AG04450 (cell line): ENCODE measurements around the gene NPAS3. TPM values are rescaled to one million over a fixed set of nuclear protein-coding genes. Genes with fewer than 3 reads are reported as not detected.

Experiments
- CTCF ChIA-PET: fragments of 300-600, 350-600 bp; formaldehyde crosslinking; extraction: SDS; loops from one replicate; lab custom pipeline; 2022; ENCODE audit warnings: antibody characterized with exemption, inconsistent platforms; lab: Charles Lee
- POLR2A ChIA-PET: fragments of 350-600 bp; formaldehyde crosslinking; extraction: SDS; loops from one replicate; lab custom pipeline; 2021; ENCODE audit warnings: antibody characterized with exemption, inconsistent platforms; lab: Yijun Ruan, JAX
- DNase-seq: peaks from one replicate; pipeline ENCODE4 v3.0.0-alpha.2; 2011; ENCODE audit warnings: low read depth, low spot score
- H3K27ac ChIP-seq: one replicate; pipeline ENCODE4 v1.5.1; 2012; ENCODE audit warnings: low read depth, low read length, control low read depth
- H3K27me3 ChIP-seq: one replicate; pipeline ENCODE4 v1.6.0; 2012; ENCODE audit warnings: low read length; ENCODE audit not compliant: control insufficient read depth, insufficient read depth
- H3K4me3 ChIP-seq: 2 replicates; pipeline ENCODE4 v1.5.1; 2011; ENCODE audit warnings: mild to moderate bottlenecking, low read depth, low read length, control low read depth
- H3K9me3 ChIP-seq: 2 replicates; pipeline ENCODE4 v1.5.1; 2012; ENCODE audit warnings: low read length; ENCODE audit not compliant: control insufficient read depth, insufficient read depth
- CTCF ChIP-seq: IDR thresholded peaks from 2 replicates; pipeline ENCODE4 v1.5.1; 2011; ENCODE audit warnings: low read depth, low read length, control low read depth, inconsistent platforms
- polyA plus RNA-seq: library from polyadenylated mRNA; depleted of rRNA; stranded (reverse); fragments of >200 nt; gene quantifications from 2 replicates; pipeline ENCODE4 v1.2.3, GENCODE V29; 2011

The NPAS3 gene
- polyA plus RNA-seq, 1 experiment: not detected

- TF ChIP-seq CTCF: no peak
- POLR2A ChIA-PET: no interaction called here
- CTCF ChIA-PET: no interaction called here
Measured at GRCh38 chr14:33285902-33286700, 347.4 kb downstream of the NPAS3 start.

GRCh38 chr14:33287189-33287588 is 348.5 kb downstream of the NPAS3 start:
- DNase-seq: no peak
- TF ChIP-seq CTCF: no peak
- POLR2A ChIA-PET: no interaction called here
- CTCF ChIA-PET: interaction anchor here (0.6 kb wide), 1 partner anchor 233 kb away, joined by 3 read pairs; no protein-coding TSS in a partner anchor
- Histone ChIP-seq H3K9me3 (no peaks in the 10 kb centered on the region), H3K27ac (no peak overlapping the region), H3K27me3 (no peaks in the 10 kb centered on the region), H3K4me3 (no peak overlapping the region)

More at GRCh38 chr14:33285902-33286700, 347.4 kb downstream of the NPAS3 start:
- no peak for DNase-seq
- no peak overlapping the region for H3K4me3 ChIP-seq
- H3K27ac ChIP-seq: no peak overlapping the region
- H3K9me3 ChIP-seq: no peaks in the 10 kb centered on the region
- H3K27me3 ChIP-seq: no peaks in the 10 kb centered on the region

- H3K9me3 ChIP-seq: no peaks in the 10 kb centered on the region
- H3K27me3 ChIP-seq: no peaks in the 10 kb centered on the region
- H3K4me3 ChIP-seq: no peak overlapping the region
- TF ChIP-seq CTCF: no peak
- ChIA-PET POLR2A (no interaction called here), CTCF (no interaction called here)
- no peak for DNase-seq
- no peak overlapping the region for H3K27ac ChIP-seq
Measured at GRCh38 chr14:33290641-33291040, 352.0 kb downstream of the NPAS3 start.

GRCh38 chr14:33291529-33292104 is 352.9 kb downstream of the NPAS3 start:
- no peak for DNase-seq
- no peak overlapping the region for H3K27ac ChIP-seq
- no peaks in the 10 kb centered on the region for H3K27me3 ChIP-seq
- TF ChIP-seq CTCF: no peak
- ChIA-PET CTCF (no interaction called here), POLR2A (no interaction called here)
- H3K9me3 ChIP-seq: no peaks in the 10 kb centered on the region
- no peak overlapping the region for H3K4me3 ChIP-seq

GRCh38 chr14:33294419-33294818 is 355.7 kb downstream of the NPAS3 start:
- no peak overlapping the region for H3K27ac ChIP-seq
- H3K4me3 ChIP-seq: no peak overlapping the region
- DNase-seq: no peak
- H3K9me3 ChIP-seq: no peaks in the 10 kb centered on the region
- TF ChIP-seq CTCF: no peak
- POLR2A ChIA-PET: no interaction called here
- no peaks in the 10 kb centered on the region for H3K27me3 ChIP-seq
- CTCF ChIA-PET: no interaction called here
